Activated CD8-positive, alpha-beta memory T cell treated with anti-CD3 and anti-CD28 coated beads for 4 hours (primary cell): Measurements from ENCODE around the gene H2AZ2.
"Not testable (repeated sequence)": the region's sequence is repeated elsewhere in the genome, so short reads cannot be mapped to it uniquely, and the experiment has no call there.

ENCODE experiments used
- DNase-seq, 2 donors: peaks; one replicate each; pipeline ENCODE4 v3.0.0-alpha.2; 2020; ENCODE audit warnings: low read depth in 2 of 2

Gene H2AZ2

DNA sequence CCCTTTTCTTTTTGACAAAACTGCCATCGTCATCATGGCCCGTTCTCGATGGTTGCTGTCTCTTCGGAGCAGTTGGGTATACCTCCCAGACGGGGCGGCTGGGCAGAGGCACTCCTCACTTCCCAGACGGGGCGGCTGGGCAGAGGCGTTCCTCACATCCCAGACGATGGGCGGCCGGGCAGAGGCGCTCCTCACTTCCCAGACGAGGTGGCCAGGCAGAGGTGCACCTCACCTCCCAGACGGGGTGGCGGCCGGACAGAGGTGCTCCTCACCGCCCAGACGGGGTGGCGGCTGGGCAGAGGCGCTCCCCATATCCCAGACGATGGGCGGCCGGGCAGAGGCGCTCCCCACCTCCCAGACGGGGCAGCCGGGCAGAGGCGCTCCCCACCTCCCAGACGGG, 22.9 kb upstream of the H2AZ2 start:
- DNase-seq = not testable (repeated sequence)

- DNase-seq = not testable (repeated sequence)
Observed at GRCh38 chr7:44870336-44870735, 22.4 kb upstream of the H2AZ2 start.

- DNase-seq = no peak
Observed at GRCh38 chr7:44867073-44867995, 19.4 kb upstream of the H2AZ2 start.

DNA sequence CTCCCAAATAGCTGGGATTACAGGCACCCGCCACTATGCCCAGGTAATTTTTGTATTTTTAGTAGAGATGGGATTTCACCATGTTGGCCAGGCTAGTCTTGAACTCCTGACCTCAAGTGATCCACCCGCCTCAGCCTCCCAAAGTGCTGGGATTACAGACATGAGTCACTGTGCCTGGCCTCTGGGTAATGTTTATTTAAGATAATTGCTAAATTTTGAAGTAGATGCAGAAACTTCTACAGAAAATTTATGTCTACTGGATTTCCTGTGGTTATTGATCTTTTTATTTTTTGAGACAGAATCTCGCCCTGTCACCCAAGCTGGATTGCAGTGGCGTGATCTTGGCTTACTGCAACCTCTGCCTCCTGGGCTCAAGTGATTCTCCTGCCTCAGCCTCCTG, 14.1 kb upstream of the H2AZ2 start:
- DNase-seq = not testable (repeated sequence)

DNA sequence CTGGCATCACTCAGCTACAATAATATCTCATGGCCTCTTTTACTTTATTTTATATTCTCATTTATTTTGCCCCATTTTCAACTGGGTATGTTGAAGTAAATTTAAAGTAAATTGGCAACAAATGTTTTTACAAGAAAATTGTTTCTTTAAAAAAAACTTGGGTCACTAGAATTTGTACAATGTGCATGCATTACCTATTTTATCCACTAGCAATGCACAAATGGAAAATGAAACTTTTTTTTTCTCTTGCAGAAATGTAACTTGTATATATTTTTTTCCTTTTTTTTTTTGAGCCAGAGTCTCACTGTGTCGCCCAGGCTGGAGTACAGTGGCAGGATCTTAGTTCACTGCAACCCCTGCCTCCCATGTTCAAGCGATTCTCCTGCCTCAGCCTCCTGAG, 10.3 kb upstream of the H2AZ2 start:
- no peak for DNase-seq

DNA sequence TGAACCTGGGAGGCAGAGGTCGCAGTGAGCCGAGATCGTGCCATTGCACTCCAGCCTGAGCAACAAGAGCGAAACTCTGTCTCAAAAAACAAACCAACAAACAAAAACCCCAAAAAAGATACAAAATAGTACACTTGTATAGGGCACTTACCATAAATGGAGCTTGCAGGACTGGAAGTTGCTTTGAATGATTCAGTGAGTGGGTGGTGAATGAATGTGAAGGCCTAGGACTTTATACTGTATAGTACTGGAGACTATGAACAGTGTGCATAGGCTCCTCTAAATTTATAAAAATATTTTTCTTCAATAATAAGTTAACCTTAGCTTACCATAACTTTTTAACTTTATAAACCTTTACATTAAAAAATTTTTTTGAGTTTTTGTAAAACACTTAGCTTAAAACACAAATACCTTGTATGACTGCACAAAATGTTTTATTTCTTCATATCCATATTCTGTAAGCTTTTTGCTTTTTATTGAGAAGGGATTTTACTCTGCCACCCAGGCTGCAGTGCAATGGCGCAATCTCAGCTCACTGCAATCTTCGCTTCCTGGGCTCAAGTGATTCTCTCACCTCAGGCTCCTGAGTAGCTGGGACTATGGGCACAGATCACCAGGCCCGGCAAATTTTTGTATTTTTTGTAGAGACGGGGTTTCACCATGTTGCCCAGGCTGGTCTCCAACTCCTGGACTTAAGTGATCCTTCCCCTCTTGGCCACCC, 6.9 kb upstream of the H2AZ2 start:
- DNase-seq = no peak

DNA sequence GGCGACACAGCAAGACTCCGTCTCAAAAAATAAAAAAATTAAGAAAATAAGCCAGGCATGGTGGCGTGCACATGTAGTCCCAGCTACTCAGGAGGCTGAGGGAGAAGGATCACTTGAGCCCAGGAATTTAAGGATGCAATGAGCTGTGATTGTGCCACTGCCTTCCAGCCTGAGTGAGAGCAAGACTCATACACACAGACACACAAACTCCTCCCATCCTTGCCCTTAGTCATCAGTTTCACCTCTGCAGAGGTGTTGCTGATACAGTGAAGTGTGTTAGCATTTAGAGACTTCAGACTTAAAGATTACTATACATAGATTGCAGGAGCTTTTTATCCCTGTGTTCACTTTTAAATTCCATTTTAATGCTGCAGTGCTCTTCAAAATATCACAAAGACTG, 5.5 kb upstream of the H2AZ2 start:
- no peak for DNase-seq

DNA sequence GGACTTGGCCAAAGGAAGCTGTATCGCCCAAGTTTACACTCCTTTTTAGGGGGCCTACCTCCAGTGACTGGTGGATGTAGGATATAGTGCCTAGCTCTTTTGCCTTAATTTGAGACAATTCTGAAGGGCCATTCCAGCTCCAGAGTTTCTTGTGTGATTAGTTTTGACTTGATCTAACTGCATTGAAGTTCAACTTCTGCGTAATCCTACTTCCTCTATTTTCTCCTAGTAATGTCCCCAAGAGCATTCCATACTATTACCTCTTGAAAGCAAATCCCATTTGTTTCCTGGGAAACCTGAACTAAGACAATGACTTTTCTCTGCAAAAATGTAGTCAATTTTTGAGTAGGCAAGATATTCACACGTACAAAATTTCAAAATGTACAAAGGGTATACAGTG, 4.7 kb upstream of the H2AZ2 start:
- no peak for DNase-seq

GRCh38 chr7:44849885-44850544, 2.1 kb upstream of the H2AZ2 start:
- DNase-seq = no peak

- DNase-seq = no peak
Observed at GRCh38 chr7:44849259-44849884, 1.5 kb upstream of the H2AZ2 start.

DNA sequence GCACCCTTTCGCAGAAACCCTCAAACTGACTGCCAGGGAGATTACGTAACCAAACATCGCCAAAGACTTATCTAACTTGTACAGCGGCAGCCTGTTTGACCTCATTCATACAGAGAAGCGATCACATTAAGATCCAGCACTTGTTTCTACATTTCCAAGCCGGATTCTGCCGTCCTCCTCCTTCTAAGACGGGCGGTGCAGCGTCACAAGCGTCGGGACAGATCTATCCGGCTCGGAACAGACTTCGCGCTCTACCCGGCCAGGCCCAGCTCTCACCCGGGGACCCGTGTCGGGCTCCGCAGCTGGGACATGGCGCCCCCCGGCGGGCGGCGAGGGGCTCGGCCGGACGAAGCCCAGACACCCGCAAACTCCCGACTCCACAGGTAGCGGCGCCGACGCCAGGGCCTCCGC, 373 bp downstream of the H2AZ2 start:
- DNase-seq = peak; percentile 66 to 67

- DNase-seq = no peak
Observed at GRCh38 chr7:44846816-44847508, 925 bp downstream of the H2AZ2 start.

- DNase-seq = not testable (repeated sequence)
Observed at GRCh38 chr7:44846390-44846789, 1.5 kb downstream of the H2AZ2 start.

GRCh38 chr7:44845451-44845850, 2.4 kb downstream of the H2AZ2 start:
- no peak for DNase-seq

DNA sequence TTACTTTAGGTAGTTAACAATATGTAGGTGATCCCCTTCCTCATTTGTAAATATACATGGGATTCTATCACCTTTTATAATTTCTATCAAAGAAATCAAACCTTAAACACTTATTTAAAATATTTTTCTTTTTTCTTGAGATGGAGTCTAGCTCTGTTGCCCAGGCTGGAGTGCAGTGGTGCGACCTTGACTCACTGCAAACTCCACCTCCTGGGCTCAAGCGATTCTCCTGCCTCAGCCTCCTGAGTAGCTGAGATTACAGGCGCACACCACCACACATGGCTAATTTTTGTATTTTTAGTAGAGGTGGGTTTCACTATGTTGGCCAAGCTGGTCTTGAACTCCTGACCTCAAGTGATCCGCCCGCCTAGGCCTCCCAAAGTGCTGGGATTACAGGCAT, 4.4 kb downstream of the H2AZ2 start:
- DNase-seq = not testable (repeated sequence)

DNA sequence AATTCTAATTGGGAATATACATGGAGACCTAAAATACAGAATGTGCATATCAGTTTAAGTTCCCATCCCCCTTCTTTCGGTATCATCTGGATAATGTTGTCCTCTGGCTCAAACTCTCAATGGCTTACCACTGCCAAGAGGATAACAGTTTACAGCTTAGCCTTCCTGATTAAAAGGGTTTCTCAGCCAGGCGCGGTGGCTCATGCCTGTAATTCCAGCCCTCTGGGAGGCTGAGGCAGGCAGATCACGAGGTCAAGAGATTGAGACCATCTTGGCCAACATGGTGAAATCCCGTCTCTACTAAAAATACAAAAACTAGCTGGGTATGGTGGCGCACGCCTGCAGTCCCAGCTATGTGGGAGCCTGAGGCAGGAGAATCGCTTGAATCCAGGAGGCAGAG, 5.2 kb downstream of the H2AZ2 start:
- not testable (repeated sequence) for DNase-seq

DNA sequence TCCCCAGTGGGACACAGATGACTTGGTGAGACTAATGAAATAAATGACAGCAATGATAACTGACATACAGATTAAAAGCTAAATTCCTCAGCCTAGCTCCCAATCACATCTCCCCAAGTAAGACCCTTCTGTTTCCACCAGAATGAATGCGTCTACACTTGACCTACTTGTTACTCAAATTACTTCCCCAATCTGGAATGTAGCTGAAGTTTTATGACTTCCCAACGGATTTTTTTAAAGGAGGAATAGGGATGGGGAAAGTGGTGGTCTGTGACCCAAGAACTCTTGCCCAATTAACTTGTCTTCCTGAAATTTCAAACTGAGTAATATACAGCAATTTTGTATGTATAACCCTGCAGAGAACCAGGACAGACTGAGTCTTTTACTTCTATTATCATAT, 9.1 kb downstream of the H2AZ2 start:
- DNase-seq = no peak

- DNase-seq = no peak
Observed at GRCh38 chr7:44827567-44827966, 20.3 kb downstream of the H2AZ2 start.

GRCh38 chr7:44824894-44825526, 22.9 kb downstream of the H2AZ2 start:
- DNase-seq = no peak

DNA sequence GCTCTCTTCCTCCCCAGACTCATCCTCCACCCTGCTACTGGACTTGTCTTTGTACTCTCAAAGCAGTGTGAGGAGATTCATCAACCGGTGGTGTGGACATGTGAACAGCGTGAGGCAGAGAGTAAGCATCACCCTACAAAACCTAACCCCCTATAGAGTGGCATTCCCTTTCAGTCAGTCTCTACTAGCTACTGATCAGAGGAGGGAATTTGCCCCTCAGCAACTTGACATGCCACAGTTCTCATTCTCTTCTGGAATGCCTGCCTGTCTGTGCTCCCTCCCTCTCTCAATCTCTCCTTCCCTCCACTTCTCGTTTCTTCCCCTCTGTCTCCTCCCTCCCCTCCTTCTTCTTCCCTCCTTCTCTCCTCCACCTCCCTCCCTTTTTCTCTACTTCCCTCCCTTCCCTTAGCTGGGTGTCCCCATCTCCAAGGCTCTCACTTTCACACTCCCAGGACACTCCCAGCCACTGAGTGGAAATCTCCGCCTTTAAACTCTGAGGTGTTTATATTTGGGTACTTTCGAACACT, 24.6 kb downstream of the H2AZ2 start:
- no peak for DNase-seq

DNA sequence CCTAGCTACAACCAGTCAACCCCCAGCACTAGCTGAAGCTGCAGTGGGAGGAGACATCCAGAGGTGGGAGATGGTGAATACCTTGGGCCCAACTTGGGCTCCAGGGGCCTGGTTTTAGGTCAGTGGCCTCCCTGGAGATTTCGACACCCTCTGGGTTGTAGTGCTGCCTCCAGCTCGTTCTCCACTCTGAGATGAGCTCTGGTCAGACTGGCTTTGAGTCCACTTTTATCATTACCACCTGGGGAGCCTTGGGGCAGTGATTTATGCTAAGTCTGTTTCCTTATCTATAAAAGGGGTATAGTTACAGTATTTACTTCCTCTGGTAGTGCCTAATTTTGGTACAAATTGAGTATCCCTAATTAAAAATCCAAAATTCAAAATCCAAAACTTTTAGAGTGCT, 28.6 kb downstream of the H2AZ2 start:
- DNase-seq = no peak
